K562 (cell line): ENCODE data around the gene ART1. TPM values are rescaled to one million over a fixed set of nuclear protein-coding genes. Genes with fewer than 3 reads are reported as not detected.

ENCODE experiments used
- ATAC-seq: fragments of 200-7000 bp; cut with Tn5 transposase; 3 replicates; pipeline ENCODE4 v1.9.1; 2020; ENCODE audit warnings: moderate library complexity
- BruUV-seq: library from RNA; stranded (reverse); fragments of 400-500 nt; replicated peaks from 2 replicates; lab custom pipeline; 2021; lab: Mats Ljungman, UMichigan
- CTCF ChIA-PET: fragments of 300-600 bp; formaldehyde crosslinking; extraction: SDS; loops from one replicate; lab custom pipeline; 2021; ENCODE audit warnings: low intra/inter-chr PET ratio; lab: Yijun Ruan, JAX
- POLR2A ChIA-PET: fragments of 300-600, 350-650 bp; sonication (Branson Sonifier 250); formaldehyde crosslinking; extraction: SDS; loops from one replicate; lab custom pipeline; 2021; ENCODE audit warnings: antibody characterized with exemption, inconsistent platforms; lab: Yijun Ruan, JAX
- DNase-seq, 4 experiments: peaks; one replicate each; pipeline versions ENCODE4 v3.0.0 to v3.0.0-alpha.2; 2011 to 2018; ENCODE audit warnings: low spot score in 3 of 4, mixed read lengths in 3 of 4; ENCODE audit errors: extremely low read depth in 1 of 4
- FAIRE-seq: peaks from 2 replicates; lab custom pipeline; 2011; peaks lifted over from hg19 to GRCh38; lab: Jason Lieb, UNC
- H2AFZ ChIP-seq: 2 replicates; pipeline ENCODE4 v1.6.0; 2011; ENCODE audit warnings: low read depth, low read length, control low read depth, inconsistent platforms
- H3K27ac ChIP-seq: fragments of 200-600 bp; 3 replicates; pipeline ENCODE4 v1.8.0; 2011; ENCODE audit warnings: low read depth, mild to moderate bottlenecking, control low read depth, inconsistent platforms, low read length, moderate library complexity, mixed read lengths; ENCODE audit errors: extremely low read depth
- H3K27me3 ChIP-seq, 2 experiments: fragments of 300-600 bp in 1 of 2; 2 replicates in 1 of 2; 3 replicates in 1 of 2; pipeline versions ENCODE4 v1.6.0 to v1.8.0; 2011; ENCODE audit warnings: inconsistent platforms in 2 of 2, low read length in 2 of 2, mild to moderate bottlenecking in 1 of 2, mixed read lengths in 1 of 2, moderate library complexity in 1 of 2; ENCODE audit not compliant: control insufficient read depth in 2 of 2, insufficient read depth in 2 of 2
- H3K36me3 ChIP-seq: fragments of 300-600 bp; 3 replicates; pipeline ENCODE4 v1.8.0; 2011; ENCODE audit warnings: mild to moderate bottlenecking, low read length, inconsistent platforms; ENCODE audit not compliant: control insufficient read depth, insufficient read depth
- H3K4me1 ChIP-seq, 2 experiments: fragments of 200-600 bp in 1 of 2; replicated peaks in 1 of 2; 2 replicates in 1 of 2; 3 replicates in 1 of 2; pipeline versions ENCODE4 v1.5.1 to v1.8.0; 2011; ENCODE audit warnings: inconsistent platforms in 2 of 2, low read length in 2 of 2, mild to moderate bottlenecking in 1 of 2, mixed read lengths in 1 of 2, moderate library complexity in 1 of 2; ENCODE audit not compliant: control insufficient read depth in 2 of 2, insufficient read depth in 2 of 2
- H3K4me2 ChIP-seq: 2 replicates; pipeline ENCODE4 v1.6.1; 2011; ENCODE audit warnings: low read length, control low read depth, inconsistent platforms, mixed read lengths; ENCODE audit not compliant: insufficient read depth
- H3K4me3 ChIP-seq: fragments of 200-600 bp; sonication (generic), shearing (Covaris generic); 2 replicates; pipeline ENCODE4 v1.5.1; 2016; ENCODE audit warnings: control low read depth, inconsistent platforms
- H3K79me2 ChIP-seq: fragments of 200-600 bp; 3 replicates; pipeline ENCODE4 v1.8.0; 2011; ENCODE audit warnings: low read length, inconsistent platforms; ENCODE audit not compliant: control insufficient read depth, insufficient read depth
- H3K9ac ChIP-seq, 2 experiments: 2 replicates each; pipeline versions ENCODE4 v1.6.0 to v1.6.1; 2011; ENCODE audit warnings: low read depth in 2 of 2, low read length in 2 of 2, control low read depth in 1 of 2, inconsistent platforms in 1 of 2, mild to moderate bottlenecking in 1 of 2, mixed read lengths in 1 of 2; ENCODE audit not compliant: insufficient read depth in 1 of 2
- H3K9me1 ChIP-seq: one replicate; pipeline ENCODE4 v1.6.0; 2011; ENCODE audit warnings: inconsistent platforms, mild to moderate bottlenecking, low read length, moderate library complexity; ENCODE audit not compliant: control insufficient read depth, insufficient read depth
- H3K9me3 ChIP-seq: replicated peaks from 2 replicates; pipeline ENCODE4 v1.5.1; 2011; ENCODE audit warnings: low read depth, low read length, inconsistent platforms; ENCODE audit not compliant: control insufficient read depth, insufficient read depth
- H4K20me1 ChIP-seq: replicated peaks from 2 replicates; pipeline ENCODE4 v1.6.1; 2011; ENCODE audit warnings: low read length, inconsistent platforms, mixed read lengths; ENCODE audit not compliant: control insufficient read depth, insufficient read depth
- DMBX1 ChIP-seq: fragments of 250-450 bp; sonication (Bioruptor Pico); IDR thresholded peaks from 2 replicates; pipeline ENCODE4 v1.8.0; 2022; ENCODE audit warnings: inconsistent platforms, mild to moderate bottlenecking, moderate library complexity, borderline replicate concordance
- HEY1 ChIP-seq: fragments of 250-450 bp; sonication (Bioruptor Pico); IDR thresholded peaks from 2 replicates; pipeline ENCODE4 v1.5.0; 2020; ENCODE audit warnings: mild to moderate bottlenecking, moderate library complexity, borderline replicate concordance
- HIVEP1 ChIP-seq: fragments of 250-450 bp; sonication (Bioruptor Pico); IDR thresholded peaks from 2 replicates; pipeline ENCODE4 v1.4.0; 2020; ENCODE audit warnings: mild to moderate bottlenecking
- MAX ChIP-seq: sonication (generic); formaldehyde crosslinking; IDR thresholded peaks from 2 replicates; pipeline ENCODE4 v1.9.0; 2022; ENCODE audit warnings: mild to moderate bottlenecking, missing genetic modification reagents
- PBX2 ChIP-seq, 2 experiments: IDR thresholded peaks in 1 of 2; conservative IDR thresholded peaks in 1 of 2; 2 replicates each; pipeline ENCODE4 v1.6.1; 2016; ENCODE audit warnings: low read depth in 2 of 2, mild to moderate bottlenecking in 1 of 2, missing compliant biosample characterization in 1 of 2, missing genetic modification characterization in 1 of 2, moderate library complexity in 1 of 2
- PKNOX1 ChIP-seq: fragments of 450-650 bp; IDR thresholded peaks from 2 replicates; pipeline ENCODE4 v1.6.1; 2016
- POLR3A ChIP-seq: IDR thresholded peaks from 2 replicates; pipeline ENCODE4 v1.6.1; 2011; ENCODE audit warnings: borderline replicate concordance, mild to moderate bottlenecking, moderate library complexity; ENCODE audit not compliant: insufficient read length, insufficient read depth; ENCODE audit errors: extremely low read depth
- RBM25 ChIP-seq: fragments of 200-400 bp; formaldehyde crosslinking; IDR thresholded peaks from 2 replicates; pipeline ENCODE4 v1.6.1; 2018; ENCODE audit warnings: low read length, low read depth, moderate library complexity; ENCODE audit not compliant: severe bottlenecking
- YBX1 ChIP-seq: fragments of 450-650 bp; IDR thresholded peaks from 2 replicates; pipeline ENCODE4 v1.7.1; 2016; ENCODE audit warnings: mild to moderate bottlenecking
- ZNF609 ChIP-seq: sonication (generic); formaldehyde crosslinking; IDR thresholded peaks from 2 replicates; pipeline ENCODE4 v1.8.1; 2023; ENCODE audit warnings: missing genetic modification reagents, mild to moderate bottlenecking, borderline replicate concordance
- ZNF644 ChIP-seq: fragments of 200-800 bp; sonication (Bioruptor generic); IDR thresholded peaks from 2 replicates; pipeline ENCODE4 v1.6.1; 2016; ENCODE audit warnings: low read depth, missing genetic modification characterization, missing compliant biosample characterization
- ZNF766 ChIP-seq: fragments of 200-800 bp; sonication (Bioruptor generic); conservative IDR thresholded peaks from 2 replicates; pipeline ENCODE4 v1.6.1; 2016; ENCODE audit warnings: missing genetic modification characterization, missing compliant biosample characterization
- WGBS: fragments of 100-300 bp; shearing (Covaris generic); methylation state at CpG from one replicate; pipeline ENCODE4 v1.1.6; 2016; ENCODE audit warnings: low coverage, mixed read lengths; ENCODE audit not compliant: insufficient coverage; ENCODE audit errors: missing lambda C conversion rate; 5-methylcytosine and 5-hydroxymethylcytosine counted together
- in situ Hi-C: fragments of 300-500 bp; cut with MboI; formaldehyde crosslinking; loops from 4 replicates; pipeline ENCODE4 v1.15.0; 2018; ENCODE audit warnings: inconsistent platforms, mixed read lengths
- intact Hi-C: fragments of 100-400 bp; cut with micrococcal nuclease; formaldehyde crosslinking; loops from 2 replicates; pipeline ENCODE4 v1.14.2; 2022
- polyA plus RNA-seq, 8 experiments: library from polyadenylated mRNA; depleted of rRNA in 4 of 8; stranded (reverse) in 5 of 8; unstranded in 3 of 8; fragments of >200 nt; fragmentation: Nextera tagmentation in 2 of 8; fragmentation: Illumina TruSeq in 1 of 8; extraction: Ambion mirVana in 2 of 8; extraction: Trizol in 1 of 8; gene quantifications; 2 replicates each; pipeline versions ENCODE4 v1.2.1 to v1.2.3, GENCODE V29; 2011 to 2014; ENCODE audit warnings: inconsistent platforms in 1 of 8, missing spikeins in 1 of 8
- total RNA-seq, 7 experiments: library from RNA; depleted of rRNA in 6 of 7; stranded (reverse); fragments of >200 nt in 6 of 7; fragmentation: Illumina TruSeq in 2 of 7; extraction: Trizol in 2 of 7; gene quantifications; 2 replicates each; pipeline versions ENCODE4 v1.2.1 to v1.2.3, GENCODE V29; 2011 to 2021; ENCODE audit warnings: low replicate concordance in 1 of 7

ART1 gene
- total and polyA plus RNA-seq, 9 of the 15 experiments (the other 6 are each of a cell fraction or from before 2014, with no cell fraction given) = not detected

GRCh38 chr11:3614742-3615171 lies 30.2 kb upstream of the ART1 start:
- no peaks in the 10 kb centered on the region for H3K79me2 ChIP-seq
- BruUV-seq = no TSS peak
- H3K36me3 ChIP-seq = no peaks in the 10 kb centered on the region
- FAIRE-seq (no peak), DNase-seq (peak in 1 of 4 experiments; percentile 30), ATAC-seq (peak; percentile 51; the same call in 2 of the 3 replicates)
- H4K20me1 ChIP-seq = no peaks in the 10 kb centered on the region
- H3K4me1 ChIP-seq = peaks cover 9 to 13% of the 10 kb centered on the region in 2 experiments
- ChIA-PET CTCF (no interaction called here), POLR2A (interaction anchor here (0.6 to 0.7 kb wide), 2 partner anchors 17 to 209 kb away, joined by 3 read pairs; no protein-coding TSS in a partner anchor)
- H2AFZ ChIP-seq = peak overlapping the region; percentile 66; the same call in 1 of the 2 replicates
- peaks cover 0 to 5% of the 10 kb centered on the region in 2 experiments; a peak in 1 of 5 replicates for H3K27me3 ChIP-seq
- intact Hi-C loops = no loop called here
- no peaks in the 10 kb centered on the region; the same call in 1 of the 2 replicates for H3K9me3 ChIP-seq
- H3K27ac ChIP-seq = no peak overlapping the region
- in situ Hi-C loops = no loop called here
- H3K9me1 ChIP-seq = no peaks in the 10 kb centered on the region
- peak overlapping the region in 1 of 2 experiments; percentile 56; a peak in 1 of 4 replicates for H3K9ac ChIP-seq
- H3K4me2 ChIP-seq = peak overlapping the region; percentile 50; the same call in 1 of the 2 replicates
- no peak overlapping the region for H3K4me3 ChIP-seq
- 7% methylated on average over 5 of the region's 5 CpGs for WGBS
- TF ChIP-seq ZNF766 (CRISPR knock-in tag) = no peak
- no peak for TF ChIP-seq POLR3A
- TF ChIP-seq HIVEP1 (CRISPR knock-in tag) = no peak
- no peak for TF ChIP-seq ZNF644
- 0 out of 2 replicates have a peak, but pooled peaks have one; percentile 9 for TF ChIP-seq PKNOX1
- no peak for TF ChIP-seq HEY1 (CRISPR knock-in tag)
- peak; percentile 86 for TF ChIP-seq MAX (CRISPR knock-in tag)
- TF ChIP-seq YBX1 = no peak
- TF ChIP-seq RBM25 = peak; percentile 45
- TF ChIP-seq PBX2 (CRISPR knock-in tag; IDR thresholded peaks at IDR 0.05; ENCODE audit: low read depth) = no peak
- no peak for TF ChIP-seq PBX2 (tag; conservative IDR thresholded peaks at IDR 0.05; ENCODE audit: low read depth)
- no peak for TF ChIP-seq DMBX1 (CRISPR knock-in tag)
- TF ChIP-seq ZNF609 (CRISPR knock-in tag) = no peak
